HG02623 (cell line): ENCODE results near the gene NCOA1.
A peak's percentile ranks its signal among the peaks of the same experiment; 100 is the strongest.
"Not testable (repeated sequence)": the region's sequence is repeated elsewhere in the genome, so short reads cannot be mapped to it uniquely, and the experiment has no call there.

Source experiments
- ATAC-seq: cut with Tn5 transposase; IDR thresholded peaks from one replicate; pipeline ENCODE4 v1.9.1; 2021; ENCODE audit warnings: moderate library complexity; ENCODE audit not compliant: unreplicated experiment

The NCOA1 gene

GRCh38 chr2:24676493-24676892 lies 185.4 kb downstream of the NCOA1 start:
- ATAC-seq, result no peak

- ATAC-seq, result not testable (repeated sequence)
Measured at GRCh38 chr2:24678066-24678465, 187.0 kb downstream of the NCOA1 start.

- no peak for ATAC-seq
Measured at GRCh38 chr2:24680196-24680595, 189.1 kb downstream of the NCOA1 start.

- no peak for ATAC-seq
Measured at GRCh38 chr2:24682304-24682703, 191.2 kb downstream of the NCOA1 start.

GRCh38 chr2:24683408-24683807 lies 192.4 kb downstream of the NCOA1 start:
- no peak for ATAC-seq

- ATAC-seq, result no peak
Measured at GRCh38 chr2:24690524-24690923, 199.5 kb downstream of the NCOA1 start.

- ATAC-seq, result no peak
Measured at GRCh38 chr2:24691806-24692205, 200.8 kb downstream of the NCOA1 start.

GRCh38 chr2:24697792-24698191 lies 206.7 kb downstream of the NCOA1 start:
- ATAC-seq, result no peak

- ATAC-seq, result no peak
Measured at GRCh38 chr2:24702800-24703199, 211.7 kb downstream of the NCOA1 start.

- no peak for ATAC-seq
Measured at GRCh38 chr2:24704692-24705091, 213.6 kb downstream of the NCOA1 start.

GRCh38 chr2:24707143-24707542 lies 216.1 kb downstream of the NCOA1 start:
- ATAC-seq, result no peak

- ATAC-seq, result no peak
Measured at GRCh38 chr2:24708537-24709152, 217.6 kb downstream of the NCOA1 start.

- ATAC-seq, result no peak
Measured at GRCh38 chr2:24710806-24711205, 219.8 kb downstream of the NCOA1 start.

GRCh38 chr2:24711865-24712264 lies 220.8 kb downstream of the NCOA1 start:
- ATAC-seq, result no peak

- ATAC-seq, result no peak
Measured at GRCh38 chr2:24712296-24712695, 221.2 kb downstream of the NCOA1 start.

- ATAC-seq, result no peak
Measured at GRCh38 chr2:24717263-24717951, 226.4 kb downstream of the NCOA1 start.

GRCh38 chr2:24720310-24720709 lies 229.3 kb downstream of the NCOA1 start:
- ATAC-seq, result peak; percentile 64

GRCh38 chr2:24721470-24721869 lies 230.4 kb downstream of the NCOA1 start:
- no peak for ATAC-seq

- ATAC-seq, result no peak
Measured at GRCh38 chr2:24722141-24722790, 231.2 kb downstream of the NCOA1 start.

GRCh38 chr2:24723191-24723590 lies 232.1 kb downstream of the NCOA1 start:
- no peak for ATAC-seq

- ATAC-seq, result no peak
Measured at GRCh38 chr2:24723665-24724064, 232.6 kb downstream of the NCOA1 start.

GRCh38 chr2:24724111-24724775 lies 233.2 kb downstream of the NCOA1 start:
- ATAC-seq, result no peak
